ENCODE results near the gene GCN1. TPM values are rescaled to one million over a fixed set of nuclear protein-coding genes. Genes with fewer than 3 reads are reported as not detected.

GCN1 gene
- total RNA-seq, 4 donors from 2014 or later: 52.5 to 99.4 (median 72.1) TPM

DNA sequence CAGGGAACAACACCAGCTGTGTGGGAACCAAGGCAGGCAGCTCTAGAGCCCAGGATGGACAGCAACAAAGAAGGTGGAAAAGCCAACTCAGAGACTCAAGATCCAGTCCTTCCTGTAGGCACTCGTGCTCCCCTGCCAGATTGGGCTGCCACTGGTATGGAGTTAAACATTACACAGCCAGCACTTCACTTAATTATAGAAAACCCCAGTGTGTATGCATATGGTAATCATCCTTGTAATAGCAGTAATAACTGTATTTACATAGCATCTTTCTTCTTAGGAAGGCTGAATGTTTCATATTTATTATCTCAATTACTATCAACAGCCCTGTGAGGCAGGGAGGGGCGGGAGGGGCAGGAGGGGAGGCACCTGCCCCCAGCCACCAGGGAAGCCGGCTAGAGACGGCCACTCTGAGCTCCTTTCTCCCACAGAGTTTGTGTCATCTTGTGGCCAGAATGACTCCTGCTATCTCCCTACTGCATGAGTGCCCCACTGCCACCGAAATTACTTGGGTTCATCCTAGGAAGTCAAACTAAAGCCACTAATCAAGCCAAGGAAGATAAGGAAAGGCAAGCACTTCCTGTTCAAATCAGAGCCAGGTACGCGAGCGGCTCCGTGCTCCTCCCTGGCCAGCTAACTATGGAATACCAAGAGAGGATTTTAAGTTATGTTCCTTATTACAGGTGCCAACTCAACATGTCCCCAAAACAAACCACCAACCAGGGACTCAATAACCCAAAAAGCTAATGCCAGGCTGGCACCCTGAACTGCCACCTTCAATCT is 62.3 kb downstream of the GCN1 start:
- TF ChIP-seq, protein P1, sequence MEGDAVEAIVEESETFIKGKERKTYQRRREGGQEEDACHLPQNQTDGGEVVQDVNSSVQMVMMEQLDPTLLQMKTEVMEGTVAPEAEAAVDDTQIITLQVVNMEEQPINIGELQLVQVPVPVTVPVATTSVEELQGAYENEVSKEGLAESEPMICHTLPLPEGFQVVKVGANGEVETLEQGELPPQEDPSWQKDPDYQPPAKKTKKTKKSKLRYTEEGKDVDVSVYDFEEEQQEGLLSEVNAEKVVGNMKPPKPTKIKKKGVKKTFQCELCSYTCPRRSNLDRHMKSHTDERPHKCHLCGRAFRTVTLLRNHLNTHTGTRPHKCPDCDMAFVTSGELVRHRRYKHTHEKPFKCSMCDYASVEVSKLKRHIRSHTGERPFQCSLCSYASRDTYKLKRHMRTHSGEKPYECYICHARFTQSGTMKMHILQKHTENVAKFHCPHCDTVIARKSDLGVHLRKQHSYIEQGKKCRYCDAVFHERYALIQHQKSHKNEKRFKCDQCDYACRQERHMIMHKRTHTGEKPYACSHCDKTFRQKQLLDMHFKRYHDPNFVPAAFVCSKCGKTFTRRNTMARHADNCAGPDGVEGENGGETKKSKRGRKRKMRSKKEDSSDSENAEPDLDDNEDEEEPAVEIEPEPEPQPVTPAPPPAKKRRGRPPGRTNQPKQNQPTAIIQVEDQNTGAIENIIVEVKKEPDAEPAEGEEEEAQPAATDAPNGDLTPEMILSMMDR (IDR thresholded peaks at IDR 0.05): no peak

DNA sequence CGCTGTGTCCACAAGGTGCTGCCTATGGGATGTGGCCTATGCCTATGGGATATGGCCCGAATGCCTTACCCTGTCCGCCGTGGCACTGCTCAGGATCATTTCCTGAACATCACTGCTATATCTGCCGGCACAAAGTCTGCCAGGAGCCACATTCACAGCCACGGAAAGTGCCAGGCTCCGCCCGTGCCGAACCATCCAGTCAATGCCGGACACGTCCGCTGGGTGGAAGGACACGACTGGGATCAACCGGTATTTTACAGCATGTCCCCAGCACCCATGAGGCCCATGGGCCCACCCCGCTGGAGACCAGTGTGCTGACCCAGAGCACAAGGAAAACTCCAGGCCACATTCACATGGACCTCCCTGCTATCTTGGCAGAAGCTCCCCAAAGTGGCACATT is 63.4 kb downstream of the GCN1 start:
- TF ChIP-seq, protein P1 (IDR thresholded peaks at IDR 0.05): no peak
- ATAC-seq (ENCODE audit: low FRiP score): no peak

More for the DNA sequence above, 62.3 kb downstream of the GCN1 start:
- DNase-seq (ENCODE audit: low spot score): no peak
- ATAC-seq (ENCODE audit: low FRiP score): no peak

GRCh38 chr12:120130011-120130410 is 64.5 kb downstream of the GCN1 start:
- TF ChIP-seq, protein P1 (IDR thresholded peaks at IDR 0.05): no peak
- ATAC-seq (ENCODE audit: low FRiP score) (no peak), DNase-seq (ENCODE audit: low spot score) (no peak)

More for the DNA sequence above, 63.4 kb downstream of the GCN1 start:
- DNase-seq (ENCODE audit: low spot score): no peak

GRCh38 chr12:120126635-120127005 is 67.9 kb downstream of the GCN1 start:
- TF ChIP-seq, protein P1 (IDR thresholded peaks at IDR 0.05): no peak
- DNase-seq (ENCODE audit: low spot score): no peak
- no peak for ATAC-seq (ENCODE audit: low FRiP score)

- DNase-seq (ENCODE audit: low spot score) (no peak), ATAC-seq (ENCODE audit: low FRiP score) (no peak)
- TF ChIP-seq, protein P1 (IDR thresholded peaks at IDR 0.05): no peak
Measured at GRCh38 chr12:120125792-120126634, 68.5 kb downstream of the GCN1 start.

DNA sequence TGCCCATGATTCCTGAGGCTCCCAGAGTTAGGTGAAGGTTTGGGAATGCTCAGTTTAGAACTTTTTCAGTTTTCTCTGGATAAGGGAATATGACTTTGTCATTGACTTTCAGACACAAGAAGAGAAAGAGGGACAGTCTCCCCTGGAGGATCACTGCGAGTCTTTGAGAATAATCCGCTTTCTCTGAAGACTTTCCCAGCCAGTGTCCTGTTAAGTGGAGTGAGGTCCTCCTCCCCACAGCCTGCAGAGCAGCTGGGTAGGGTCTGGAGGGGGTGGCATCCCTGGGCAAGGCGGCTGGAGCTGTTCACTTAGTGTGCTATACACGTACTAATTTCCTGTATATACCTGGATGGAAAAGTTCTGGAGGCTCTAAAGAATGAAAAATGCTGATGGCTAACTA is 69.5 kb downstream of the GCN1 start:
- no peak for ATAC-seq (ENCODE audit: low FRiP score)
- TF ChIP-seq, protein P1 (IDR thresholded peaks at IDR 0.05): no peak
- no peak for DNase-seq (ENCODE audit: low spot score)
